HT1080 (cell line): ENCODE results near the gene DHCR24. TPM values are rescaled to one million over a fixed set of nuclear protein-coding genes. Genes with fewer than 3 reads are reported as not detected.

Experiments
- DNase-seq: peaks from one replicate; pipeline ENCODE4 v3.0.0-alpha.2; 2015; ENCODE audit warnings: low read depth
- total RNA-seq: library from RNA; depleted of rRNA; stranded (reverse); fragments of >200 nt; shearing (Covaris generic); gene quantifications from 2 replicates; pipeline ENCODE4 v1.2.3, GENCODE V29; 2014

The DHCR24 gene
- total RNA-seq, 1 experiment from 2014 or later: 213 TPM

DNA sequence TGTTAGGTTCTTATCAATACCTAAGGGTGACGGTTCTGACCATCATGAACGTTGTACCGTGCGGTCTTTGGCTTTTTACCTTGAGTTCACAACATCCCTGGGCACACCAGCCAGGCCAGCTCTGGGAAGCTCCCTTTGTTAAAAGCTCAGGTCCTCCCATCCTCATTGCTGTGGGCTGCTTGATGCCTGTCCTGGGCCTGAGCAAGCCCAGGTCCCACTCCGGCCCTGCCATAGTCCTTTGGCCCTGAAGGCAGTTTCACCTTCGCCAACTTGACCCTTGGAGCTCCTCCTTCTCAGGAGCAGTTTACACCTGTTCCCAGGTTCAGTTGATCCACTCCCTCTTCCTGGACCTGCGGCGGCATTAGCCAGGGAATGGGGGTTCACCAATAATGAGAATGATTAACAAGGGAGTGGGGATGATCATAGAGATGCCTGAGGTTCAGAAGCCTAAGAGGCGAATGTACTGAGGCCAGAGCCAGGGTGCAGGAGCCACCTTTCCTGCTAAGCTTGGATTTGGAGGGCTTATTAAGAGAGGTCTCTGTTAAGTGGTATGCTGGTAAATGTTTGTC lies 40.2 kb downstream of the DHCR24 start:
- DNase-seq: no peak

DNA sequence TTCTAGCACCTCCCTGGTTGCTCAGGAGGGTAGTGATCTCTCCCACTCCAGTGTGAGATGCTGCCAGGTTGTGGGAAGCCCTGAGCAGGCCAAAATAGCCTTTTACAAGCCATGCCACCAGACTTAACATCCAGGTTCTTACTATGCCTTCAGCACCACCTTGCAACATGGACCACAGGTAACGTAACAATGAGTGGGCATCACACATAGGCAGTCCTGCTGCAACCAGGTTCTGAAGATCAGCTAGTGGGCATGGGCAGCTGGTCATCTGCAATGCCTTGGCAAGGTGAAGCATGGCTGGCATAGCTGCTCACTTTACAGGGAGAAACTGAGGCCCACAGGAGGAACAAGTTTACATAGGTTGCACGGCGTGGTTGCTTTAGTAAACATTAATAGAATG lies 40.7 kb downstream of the DHCR24 start:
- no peak for DNase-seq

GRCh38 chr1:54845772-54846171 lies 41.2 kb downstream of the DHCR24 start:
- DNase-seq: no peak

DNA sequence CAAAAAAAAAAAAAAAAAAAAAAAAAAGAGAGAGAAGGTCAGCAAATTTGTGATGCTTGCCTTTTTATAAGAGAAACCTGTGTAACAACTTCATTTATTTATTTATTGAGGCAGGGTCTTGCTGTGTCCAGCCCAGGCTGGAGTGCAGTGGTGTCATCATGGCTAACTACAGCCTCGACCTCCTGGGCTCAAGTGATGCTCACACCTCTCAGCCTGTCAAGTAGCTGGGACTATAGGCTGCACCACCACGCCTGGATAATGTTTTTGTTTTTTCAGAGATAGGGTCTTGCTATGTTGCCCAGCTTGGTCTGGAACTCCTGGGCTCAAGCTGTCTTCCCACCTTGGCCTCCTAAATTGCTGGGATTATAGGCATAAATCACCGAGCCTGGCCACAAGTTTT lies 42.4 kb downstream of the DHCR24 start:
- DNase-seq: no peak

- DNase-seq: no peak
Measured at GRCh38 chr1:54843449-54843848, 43.5 kb downstream of the DHCR24 start.

DNA sequence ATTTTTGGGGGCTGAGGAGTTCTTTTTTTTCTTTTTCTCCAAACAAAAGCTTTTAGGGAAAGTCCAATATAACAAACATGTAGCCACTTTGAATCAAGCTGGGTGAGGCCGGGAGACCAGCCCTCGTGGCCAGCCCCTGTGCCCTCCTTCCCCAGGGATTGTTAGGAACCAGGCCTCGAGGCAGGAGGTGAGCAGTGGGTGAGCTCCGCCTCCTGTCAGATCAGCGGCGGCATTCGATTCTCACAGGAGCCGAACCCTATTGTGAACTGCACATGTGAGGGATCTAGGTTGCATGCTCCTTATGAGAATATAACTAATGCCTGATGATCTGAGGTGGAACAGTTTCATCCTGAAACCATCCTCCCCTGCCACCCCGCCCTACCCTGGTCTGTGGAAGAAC lies 44.0 kb downstream of the DHCR24 start:
- no peak for DNase-seq

DNA sequence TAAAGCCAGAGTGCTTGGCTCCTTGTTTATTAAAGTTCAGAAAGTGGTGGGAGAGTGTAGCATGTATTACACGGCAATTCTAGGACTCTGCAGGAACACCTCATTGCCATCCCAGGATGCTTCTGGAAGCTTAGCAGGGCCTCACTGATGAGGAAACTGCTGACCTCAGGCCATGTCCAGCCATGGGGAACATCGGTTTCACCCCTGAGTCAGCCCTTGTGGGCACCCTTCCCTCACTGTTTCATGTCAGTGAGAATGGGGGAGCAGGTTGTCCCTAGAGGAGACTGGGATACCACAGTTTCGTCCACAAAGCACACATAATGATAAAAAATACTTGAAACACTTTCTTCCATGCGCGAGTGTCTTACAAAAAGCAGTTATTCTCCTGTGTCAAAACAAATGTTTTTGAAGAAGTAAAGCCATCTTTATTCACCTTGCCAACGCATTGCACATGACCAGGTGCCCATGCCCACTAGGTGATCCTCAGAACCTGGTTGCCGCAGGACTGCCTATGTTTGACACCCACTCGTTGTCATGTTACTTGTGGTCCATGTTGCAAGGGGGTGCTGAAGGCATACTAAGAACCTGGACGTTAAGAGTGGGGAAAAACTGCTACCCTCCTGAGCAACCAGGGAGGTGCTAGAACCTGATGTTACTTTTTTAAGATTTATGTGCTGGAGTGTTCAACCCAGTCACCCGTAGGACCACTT lies 44.6 kb downstream of the DHCR24 start:
- no peak for DNase-seq

- no peak for DNase-seq
Measured at GRCh38 chr1:54839824-54840223, 47.2 kb downstream of the DHCR24 start.

DNA sequence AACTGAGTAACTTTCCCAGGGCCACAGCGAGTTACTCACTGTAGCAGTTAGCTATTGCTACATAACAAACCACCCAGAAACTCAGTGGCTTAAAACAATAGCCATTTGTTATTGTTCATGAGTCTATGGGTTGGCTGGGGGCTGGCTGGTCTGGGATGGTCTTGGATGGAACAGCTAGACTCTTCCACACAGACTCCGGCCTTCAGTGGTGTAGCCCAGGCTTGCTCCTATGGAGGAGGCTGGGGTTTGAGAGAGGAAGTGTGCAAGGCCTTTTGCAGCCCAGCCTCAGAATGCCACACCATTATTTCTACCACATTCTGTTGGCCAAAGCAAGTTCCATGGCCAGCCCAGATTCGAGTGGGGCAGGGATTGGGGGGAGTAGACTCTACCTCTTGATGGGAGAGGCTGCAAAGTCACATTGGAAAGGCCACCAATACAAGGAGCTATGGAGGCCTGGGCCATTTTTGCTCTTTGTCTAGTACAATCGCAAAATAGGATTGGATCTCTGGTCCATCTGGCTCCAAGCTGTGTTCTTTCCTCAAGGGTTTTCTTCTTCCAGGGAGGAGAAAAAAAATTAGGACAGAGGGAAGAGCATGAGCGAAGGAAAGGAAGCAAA lies 48.3 kb downstream of the DHCR24 start:
- DNase-seq: no peak

GRCh38 chr1:54837002-54837853 lies 49.8 kb downstream of the DHCR24 start:
- no peak for DNase-seq

GRCh38 chr1:54836594-54836993 lies 50.4 kb downstream of the DHCR24 start:
- DNase-seq: no peak

- no peak for DNase-seq
Measured at GRCh38 chr1:54835970-54836369, 51.0 kb downstream of the DHCR24 start.

DNA sequence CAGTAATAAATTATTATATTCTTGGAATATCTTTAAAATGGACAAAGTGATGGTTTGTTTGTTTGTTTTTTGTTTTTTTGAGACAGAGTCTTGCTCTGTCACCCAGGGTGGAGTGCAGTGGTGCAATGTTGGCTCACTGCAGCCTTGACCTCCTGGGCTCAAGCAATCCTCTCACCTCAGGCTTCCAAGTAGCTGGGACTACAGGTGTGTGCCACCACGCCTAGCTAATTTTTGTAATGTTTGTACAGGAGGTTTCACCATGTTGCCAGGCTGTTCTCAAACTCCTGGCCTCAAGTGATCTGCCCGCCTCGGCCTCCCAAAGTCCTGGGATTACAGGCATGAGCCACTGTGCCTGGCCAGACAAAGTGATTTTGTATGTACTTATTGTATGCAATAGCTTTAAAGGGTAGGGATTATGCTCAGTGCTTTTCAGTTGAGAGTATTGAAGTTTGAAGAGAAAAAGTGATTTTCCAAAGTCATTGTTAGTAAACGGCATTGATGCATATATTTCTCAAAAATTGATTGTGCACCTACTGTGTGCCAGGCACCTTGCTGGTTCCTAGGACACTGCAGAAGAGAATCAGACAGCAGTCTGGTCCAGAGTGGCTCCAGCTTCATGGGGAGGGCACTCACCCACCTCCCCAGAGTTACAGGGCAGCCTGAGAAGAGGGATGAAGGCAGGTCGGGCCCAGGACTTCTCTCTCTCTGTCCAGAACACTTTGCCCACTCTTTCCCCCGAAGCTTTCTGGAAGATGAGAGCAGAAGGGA lies 51.7 kb downstream of the DHCR24 start:
- DNase-seq: no peak

- no peak for DNase-seq
Measured at GRCh38 chr1:54834007-54834541, 52.9 kb downstream of the DHCR24 start.

DNA sequence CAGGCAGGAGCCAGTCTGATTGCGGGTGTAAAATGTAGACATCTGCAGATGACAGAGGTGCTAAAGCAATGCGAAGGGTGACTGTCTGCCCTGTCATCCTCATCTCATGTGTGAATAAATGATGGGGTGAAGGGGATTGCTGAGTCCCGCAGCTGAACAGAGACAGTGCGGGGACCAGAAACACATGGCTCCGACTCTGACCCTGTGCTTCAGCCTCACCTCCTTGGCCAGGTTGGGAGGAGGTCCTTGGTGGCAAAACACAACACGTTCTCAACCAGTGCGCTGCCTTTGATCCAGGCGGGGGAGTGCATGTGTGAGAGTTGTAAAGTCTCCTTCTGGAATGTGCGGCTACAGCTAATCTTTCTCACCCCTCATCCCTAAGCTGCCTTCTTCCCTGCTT lies 53.9 kb downstream of the DHCR24 start:
- DNase-seq: no peak

GRCh38 chr1:54826226-54826816 lies 60.7 kb downstream of the DHCR24 start:
- no peak for DNase-seq

GRCh38 chr1:54825696-54826095 lies 61.3 kb downstream of the DHCR24 start:
- DNase-seq: no peak

DNA sequence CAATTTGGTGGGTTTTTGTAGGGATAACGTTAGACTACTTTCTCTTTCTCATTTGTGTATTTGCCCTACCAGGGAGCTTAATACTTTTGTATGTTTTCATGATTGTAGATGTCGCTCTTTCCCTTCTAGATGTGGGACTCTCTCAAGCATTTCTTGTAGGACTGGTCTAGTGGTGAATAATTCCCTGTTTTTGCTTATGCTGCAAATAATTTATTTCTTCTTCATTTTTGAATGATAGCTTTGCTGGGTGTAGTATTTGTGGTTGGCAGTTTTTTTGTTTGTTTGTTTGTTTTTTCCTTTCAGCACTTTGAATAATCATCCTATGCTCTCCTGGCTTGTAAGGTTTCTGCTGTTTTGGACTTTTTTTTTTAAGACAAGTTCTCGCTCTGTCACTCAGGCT lies 63.3 kb downstream of the DHCR24 start:
- DNase-seq: no peak

DNA sequence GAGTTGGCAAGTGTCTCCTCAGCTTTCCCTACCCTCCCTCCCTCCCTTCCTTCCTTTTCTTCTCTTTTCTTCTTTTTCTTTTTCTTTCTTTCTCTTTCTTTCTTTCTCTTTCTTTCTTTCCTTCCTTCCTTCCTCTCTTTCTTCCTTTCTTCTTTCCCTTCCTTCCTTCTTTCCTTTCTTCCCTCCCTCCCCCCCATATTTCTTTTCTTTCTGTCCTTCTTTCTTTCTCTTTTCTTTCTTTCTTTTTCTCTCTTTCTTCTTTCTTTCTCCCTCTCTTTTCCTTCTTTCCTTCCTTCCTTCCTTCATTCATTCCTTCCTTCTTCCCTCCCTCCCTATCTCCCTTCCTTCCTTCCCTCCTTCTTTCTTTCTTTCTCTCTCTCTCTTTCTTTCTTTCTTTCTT lies 67.3 kb downstream of the DHCR24 start:
- no peak for DNase-seq

DNA sequence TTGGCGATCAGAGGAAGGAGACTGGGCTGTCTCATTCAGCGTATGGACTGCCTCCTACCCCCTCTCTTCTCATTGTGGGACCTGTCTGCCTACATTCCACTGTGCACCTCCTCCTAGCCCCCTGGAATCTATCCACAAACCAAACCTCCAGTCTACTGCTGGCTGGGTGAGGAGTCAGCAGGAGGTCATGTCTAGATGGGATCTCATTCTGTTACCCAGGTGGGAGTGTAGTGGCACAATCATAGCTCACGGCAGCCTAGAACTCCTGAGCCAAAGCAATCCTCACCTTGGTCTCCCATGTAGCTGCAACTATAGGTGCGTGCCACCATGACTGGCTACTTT lies 67.8 kb downstream of the DHCR24 start:
- no peak for DNase-seq
